GOT3 (cell line): ENCODE measurements around the gene CFAP299.
"Not testable (repeated sequence)": the region's sequence is repeated elsewhere in the genome, so short reads cannot be mapped to it uniquely, and the experiment has no call there.

Experiments used
- DNase-seq: peaks from one replicate; lab custom pipeline; 2025; ENCODE audit warnings: mixed read lengths; lab: John Stamatoyannopoulos, UW

The CFAP299 gene

GRCh38 chr4:80726471-80726870, 390.9 kb downstream of the CFAP299 start:
- DNase-seq, result no peak

GRCh38 chr4:80730158-80730557, 394.6 kb downstream of the CFAP299 start:
- DNase-seq, result no peak

GRCh38 chr4:80731436-80731835, 395.9 kb downstream of the CFAP299 start:
- DNase-seq, result no peak

- no peak for DNase-seq
Observed at GRCh38 chr4:80732010-80732409, 396.5 kb downstream of the CFAP299 start.

GRCh38 chr4:80740375-80740774, 404.8 kb downstream of the CFAP299 start:
- no peak for DNase-seq

GRCh38 chr4:80749558-80749957, 414.0 kb downstream of the CFAP299 start:
- DNase-seq, result not testable (repeated sequence)

- no peak for DNase-seq
Observed at GRCh38 chr4:80751200-80751599, 415.7 kb downstream of the CFAP299 start.

- no peak for DNase-seq
Observed at GRCh38 chr4:80767944-80768343, 432.4 kb downstream of the CFAP299 start.

- no peak for DNase-seq
Observed at GRCh38 chr4:80776168-80776567, 440.6 kb downstream of the CFAP299 start.

GRCh38 chr4:80781431-80781830, 445.9 kb downstream of the CFAP299 start:
- no peak for DNase-seq

- no peak for DNase-seq
Observed at GRCh38 chr4:80787306-80787705, 451.8 kb downstream of the CFAP299 start.

- no peak for DNase-seq
Observed at GRCh38 chr4:80788798-80789197, 453.3 kb downstream of the CFAP299 start.

- no peak for DNase-seq
Observed at GRCh38 chr4:80790152-80790551, 454.6 kb downstream of the CFAP299 start.

GRCh38 chr4:80793660-80794059, 458.1 kb downstream of the CFAP299 start:
- DNase-seq, result not testable (repeated sequence)

- DNase-seq, result no peak
Observed at GRCh38 chr4:80798082-80798481, 462.6 kb downstream of the CFAP299 start.

GRCh38 chr4:80800719-80801118, 465.2 kb downstream of the CFAP299 start:
- not testable (repeated sequence) for DNase-seq

- DNase-seq, result no peak
Observed at GRCh38 chr4:80803337-80803736, 467.8 kb downstream of the CFAP299 start.

- no peak for DNase-seq
Observed at GRCh38 chr4:80806472-80806871, 470.9 kb downstream of the CFAP299 start.

- DNase-seq, result no peak
Observed at GRCh38 chr4:80809039-80809729, 473.7 kb downstream of the CFAP299 start.

- DNase-seq, result no peak
Observed at GRCh38 chr4:80811406-80811805, 475.9 kb downstream of the CFAP299 start.

GRCh38 chr4:80812145-80812544, 476.6 kb downstream of the CFAP299 start:
- DNase-seq, result no peak

GRCh38 chr4:80814266-80814665, 478.7 kb downstream of the CFAP299 start:
- no peak for DNase-seq

GRCh38 chr4:80831383-80832361, 496.1 kb downstream of the CFAP299 start:
- no peak for DNase-seq
